Measurements from ENCODE around the gene TFEB.

- TF ChIP-seq EZH2 (IDR thresholded peaks at IDR 0.05) (no peak), EZH2phosphoT487 (IDR thresholded peaks at IDR 0.05) (no peak)
These were observed 23.2 kb upstream of the TFEB start for GRCh38 chr6:41758641-41759035.
